Lower lobe of right lung (tissue), 2 donors: ENCODE data around the gene TMCC3. TPM values are rescaled to one million over a fixed set of nuclear protein-coding genes. Genes with fewer than 3 reads are reported as not detected.

Source experiments
- ATAC-seq, 2 donors: fragments of 200-7000 bp; cut with Tn5 transposase; one replicate each; pipeline ENCODE4 v1.9.1; 2020 to 2022; ENCODE audit warnings: mild to moderate bottlenecking in 2 of 2, moderate library complexity in 2 of 2
- DNase-seq: peaks from one replicate; pipeline ENCODE4 v3.0.0-alpha.2; 2020
- H3K27ac ChIP-seq: fragments of 200-600 bp; one replicate; pipeline ENCODE4 v1.8.0; 2022
- H3K27me3 ChIP-seq: fragments of 200-600 bp; one replicate; pipeline ENCODE4 v1.8.0; 2022; ENCODE audit warnings: low read depth
- H3K36me3 ChIP-seq: fragments of 200-600 bp; one replicate; pipeline ENCODE4 v1.8.0; 2022; ENCODE audit warnings: mild to moderate bottlenecking
- H3K4me1 ChIP-seq: fragments of 200-600 bp; one replicate; pipeline ENCODE4 v1.8.0; 2022
- H3K4me3 ChIP-seq: fragments of 200-600 bp; one replicate; pipeline ENCODE4 v1.8.0; 2022; ENCODE audit warnings: mild to moderate bottlenecking
- H3K9me3 ChIP-seq: fragments of 200-600 bp; one replicate; pipeline ENCODE4 v1.8.0; 2022
- intact Hi-C: fragments of 100-400 bp; cut with DNase I; formaldehyde crosslinking; loops from one replicate; pipeline ENCODE4 v1.11.0; 2022
- total RNA-seq: library from RNA; stranded (reverse); fragmentation: NEBNext Ultra II Directional; extraction: Animal tissue kit (Norgen Biotek cat#: 25700); gene quantifications from one replicate; pipeline ENCODE4 v1.2.1, GENCODE V29; 2021
- TF ChIP-seq, protein P1 (sequence below): fragments of 200-600 bp; IDR thresholded peaks from one replicate; pipeline ENCODE4 v1.8.0; 2022; ENCODE audit warnings: antibody characterized with exemption, mild to moderate bottlenecking
- donor health status: DM: no; HTN: yes; CAD: no; lungs with severe emphysema.

The TMCC3 gene
- total RNA-seq, 1 donor from 2014 or later, result 9.7 TPM

DNA sequence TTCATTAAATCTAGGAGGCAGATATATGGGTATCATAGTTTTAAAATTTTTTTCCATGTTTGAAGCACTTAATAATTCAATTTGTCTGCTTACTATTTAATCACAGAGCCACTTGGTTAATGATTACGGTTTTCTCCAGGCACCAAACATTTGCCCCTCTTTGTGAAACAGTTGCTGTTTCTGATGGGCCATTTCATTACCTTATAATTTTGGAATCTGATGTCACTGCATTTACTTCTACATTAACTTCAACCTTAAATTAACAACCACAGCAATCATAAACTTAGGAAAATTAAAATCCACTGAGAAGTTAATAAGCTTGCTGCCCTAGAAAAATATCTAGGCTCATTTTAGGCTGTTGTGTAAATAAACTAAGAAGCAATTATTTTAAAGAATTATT is 17.0 kb downstream of the TMCC3 start:
- Histone ChIP-seq H3K36me3 (no peaks in the 10 kb centered on the region), H3K27ac (no peak overlapping the region), H3K9me3 (no peaks in the 10 kb centered on the region), H3K4me1 (no peaks in the 10 kb centered on the region), H3K4me3 (no peak overlapping the region), H3K27me3 (no peaks in the 10 kb centered on the region)
- no peak for DNase-seq
- ATAC-seq, result no peak
- intact Hi-C loops, result no loop called here
- TF ChIP-seq, protein P1, sequence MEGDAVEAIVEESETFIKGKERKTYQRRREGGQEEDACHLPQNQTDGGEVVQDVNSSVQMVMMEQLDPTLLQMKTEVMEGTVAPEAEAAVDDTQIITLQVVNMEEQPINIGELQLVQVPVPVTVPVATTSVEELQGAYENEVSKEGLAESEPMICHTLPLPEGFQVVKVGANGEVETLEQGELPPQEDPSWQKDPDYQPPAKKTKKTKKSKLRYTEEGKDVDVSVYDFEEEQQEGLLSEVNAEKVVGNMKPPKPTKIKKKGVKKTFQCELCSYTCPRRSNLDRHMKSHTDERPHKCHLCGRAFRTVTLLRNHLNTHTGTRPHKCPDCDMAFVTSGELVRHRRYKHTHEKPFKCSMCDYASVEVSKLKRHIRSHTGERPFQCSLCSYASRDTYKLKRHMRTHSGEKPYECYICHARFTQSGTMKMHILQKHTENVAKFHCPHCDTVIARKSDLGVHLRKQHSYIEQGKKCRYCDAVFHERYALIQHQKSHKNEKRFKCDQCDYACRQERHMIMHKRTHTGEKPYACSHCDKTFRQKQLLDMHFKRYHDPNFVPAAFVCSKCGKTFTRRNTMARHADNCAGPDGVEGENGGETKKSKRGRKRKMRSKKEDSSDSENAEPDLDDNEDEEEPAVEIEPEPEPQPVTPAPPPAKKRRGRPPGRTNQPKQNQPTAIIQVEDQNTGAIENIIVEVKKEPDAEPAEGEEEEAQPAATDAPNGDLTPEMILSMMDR, result no peak

DNA sequence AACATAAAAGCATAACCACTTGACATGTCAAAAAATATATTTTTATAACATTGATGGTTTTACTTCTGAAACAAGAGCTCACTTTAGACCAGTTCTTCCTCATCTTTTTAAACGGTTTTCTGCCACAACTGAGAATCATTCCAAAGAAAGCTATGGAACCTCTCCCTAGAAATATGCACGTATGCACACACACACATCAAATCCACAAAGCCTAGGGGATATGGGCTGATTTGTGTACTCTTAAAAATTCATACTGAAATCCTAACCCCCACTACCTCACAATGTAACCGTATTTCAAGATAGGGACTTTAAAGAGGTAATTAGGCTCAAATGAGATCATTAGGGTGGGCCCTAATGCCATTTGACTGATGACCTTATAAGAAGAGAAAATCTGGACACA is 19.3 kb downstream of the TMCC3 start:
- intact Hi-C loops, result no loop called here
- TF ChIP-seq, protein P1, result no peak
- ATAC-seq, result no peak
- DNase-seq, result no peak
- H3K9me3 ChIP-seq, result no peaks in the 10 kb centered on the region
- no peaks in the 10 kb centered on the region for H3K27me3 ChIP-seq
- H3K36me3 ChIP-seq, result no peaks in the 10 kb centered on the region
- H3K27ac ChIP-seq, result no peak overlapping the region
- H3K4me3 ChIP-seq, result no peak overlapping the region
- H3K4me1 ChIP-seq, result no peaks in the 10 kb centered on the region

DNA sequence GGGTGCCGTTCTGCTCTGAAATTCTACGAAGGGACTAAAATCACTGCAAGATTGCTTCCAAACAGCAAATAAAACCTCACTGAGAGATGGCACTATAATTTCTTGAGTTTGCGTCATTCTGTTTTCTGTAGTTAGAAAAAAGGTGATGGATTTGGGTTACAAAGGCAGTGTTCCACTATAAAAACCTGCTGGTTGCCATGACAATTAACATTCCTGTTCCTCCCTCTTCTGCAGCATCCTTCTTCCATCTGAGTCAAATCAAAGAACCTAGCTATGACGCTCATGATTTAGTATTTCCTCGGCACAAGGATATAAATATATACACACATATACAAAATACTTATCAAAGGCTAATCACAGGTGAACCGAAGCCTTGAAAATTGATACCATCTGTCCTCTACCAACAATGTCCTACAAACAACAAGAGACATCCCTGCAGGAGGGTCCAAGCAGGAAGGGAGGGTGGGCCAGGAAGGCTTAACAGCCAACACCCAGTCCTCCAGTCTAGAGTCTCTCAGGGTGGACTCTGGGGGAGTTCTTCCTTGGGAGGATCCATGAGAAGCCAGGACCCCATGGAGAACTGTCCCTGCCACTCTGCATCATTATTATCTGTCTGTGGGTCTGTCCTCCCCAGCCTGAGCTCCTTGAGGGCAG is 21.4 kb downstream of the TMCC3 start:
- Histone ChIP-seq H3K4me1 (no peaks in the 10 kb centered on the region), H3K9me3 (no peaks in the 10 kb centered on the region), H3K27me3 (no peaks in the 10 kb centered on the region), H3K4me3 (no peak overlapping the region), H3K27ac (no peak overlapping the region), H3K36me3 (no peaks in the 10 kb centered on the region)
- TF ChIP-seq, protein P1, result no peak
- no peak for DNase-seq
- intact Hi-C loops, result no loop called here
- no peak for ATAC-seq

DNA sequence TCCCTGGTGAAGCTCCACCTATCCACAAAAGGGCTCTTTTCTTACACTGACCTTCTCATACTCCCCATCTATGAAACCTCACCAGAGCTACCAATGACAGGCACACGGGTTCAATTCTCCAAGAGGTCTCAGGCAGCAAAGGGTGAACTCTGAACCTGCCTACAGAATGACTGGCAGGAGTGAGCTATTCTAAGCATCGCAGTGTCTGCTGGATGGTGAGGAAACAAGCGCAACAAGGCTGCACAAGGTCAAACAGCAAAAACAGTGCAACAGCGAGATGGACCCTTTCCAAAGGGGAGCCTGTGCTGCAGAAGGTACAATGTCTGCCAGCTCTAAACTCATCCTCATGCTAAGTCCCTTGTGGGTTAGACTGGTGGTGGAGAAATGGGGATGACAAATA is 22.0 kb downstream of the TMCC3 start:
- intact Hi-C loops, result no loop called here
- DNase-seq (no peak), ATAC-seq (no peak)
- Histone ChIP-seq H3K9me3 (no peaks in the 10 kb centered on the region), H3K4me3 (no peak overlapping the region), H3K4me1 (peaks cover 1% of the 10 kb centered on the region), H3K27ac (no peak overlapping the region), H3K27me3 (no peaks in the 10 kb centered on the region), H3K36me3 (no peaks in the 10 kb centered on the region)
- TF ChIP-seq, protein P1, result no peak

DNA sequence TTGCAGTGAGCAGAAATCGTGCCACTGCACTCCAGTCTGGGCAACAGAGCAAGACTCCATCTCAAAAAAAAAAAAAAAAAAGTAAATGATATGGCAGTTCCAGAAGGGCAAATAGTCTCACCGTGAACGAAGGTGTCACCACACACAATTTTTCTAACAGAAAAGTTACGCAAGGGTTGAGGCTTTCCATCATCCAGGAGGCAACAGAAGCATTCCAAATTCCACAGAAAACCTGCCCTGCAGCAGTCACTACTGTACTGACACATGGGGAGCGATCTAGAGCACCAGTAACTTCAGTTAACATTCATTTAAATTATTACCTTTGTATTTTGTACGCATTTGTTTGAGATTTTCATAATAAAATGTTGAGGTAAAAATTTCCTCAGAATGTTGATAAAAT is 24.8 kb downstream of the TMCC3 start:
- DNase-seq (no peak), ATAC-seq (no peak)
- no peaks in the 10 kb centered on the region for H3K27me3 ChIP-seq
- H3K9me3 ChIP-seq, result no peaks in the 10 kb centered on the region
- peaks cover 21% of the 10 kb centered on the region for H3K4me1 ChIP-seq
- H3K4me3 ChIP-seq, result no peak overlapping the region
- H3K36me3 ChIP-seq, result no peaks in the 10 kb centered on the region
- H3K27ac ChIP-seq, result no peak overlapping the region
- intact Hi-C loops, result no loop called here
- TF ChIP-seq, protein P1, result no peak
